LoVo (cell line): Measurements from ENCODE around the gene TUSC1.
A peak's percentile ranks its signal among the peaks of the same experiment; 100 is the strongest.
"Not testable (repeated sequence)": the region's sequence is repeated elsewhere in the genome, so short reads cannot be mapped to it uniquely, and the experiment has no call there.

Source experiments
- DNase-seq: peaks from one replicate; pipeline ENCODE4 v3.0.0-alpha.2; 2016; ENCODE audit warnings: low spot score

The TUSC1 gene

GRCh38 chr9:25678147-25678666 lies at the start of gene TUSC1:
TSS of gene TUSC1 (minus strand) at chr9:25678444. CDS start at chr9:25678312, 132 bp downstream.
- DNase-seq = no peak

DNA sequence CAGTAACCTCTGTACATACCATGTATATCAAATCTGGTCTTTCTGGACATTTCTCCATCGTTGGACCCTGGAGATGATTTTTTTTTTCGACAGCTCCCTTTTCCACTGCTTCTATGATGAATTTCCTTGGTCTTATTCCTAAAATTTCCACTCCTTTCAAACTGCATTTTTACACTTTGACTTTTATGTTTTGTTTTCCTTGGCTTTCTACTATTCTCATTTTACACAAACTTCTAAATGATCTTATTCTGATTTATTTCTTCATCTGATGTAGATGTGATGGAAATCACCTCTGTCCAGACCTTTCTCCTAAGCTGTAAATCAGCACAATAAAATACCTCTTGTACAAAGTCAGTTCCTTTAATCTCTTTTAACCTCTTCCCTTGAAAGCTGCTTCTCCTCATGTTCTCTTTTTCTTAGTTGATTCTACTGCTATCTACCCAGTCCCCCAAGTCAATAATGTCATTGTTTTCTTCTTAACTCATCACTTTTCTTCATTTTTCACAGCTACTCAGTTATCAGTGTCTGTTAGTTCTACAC lies 48.7 kb upstream of the TUSC1 start:
- DNase-seq = no peak

GRCh38 chr9:25724424-25724823 lies 46.2 kb upstream of the TUSC1 start:
- no peak for DNase-seq

- peak; percentile 23 for DNase-seq
These were observed 38.1 kb upstream of the TUSC1 start for GRCh38 chr9:25716220-25716872.

DNA sequence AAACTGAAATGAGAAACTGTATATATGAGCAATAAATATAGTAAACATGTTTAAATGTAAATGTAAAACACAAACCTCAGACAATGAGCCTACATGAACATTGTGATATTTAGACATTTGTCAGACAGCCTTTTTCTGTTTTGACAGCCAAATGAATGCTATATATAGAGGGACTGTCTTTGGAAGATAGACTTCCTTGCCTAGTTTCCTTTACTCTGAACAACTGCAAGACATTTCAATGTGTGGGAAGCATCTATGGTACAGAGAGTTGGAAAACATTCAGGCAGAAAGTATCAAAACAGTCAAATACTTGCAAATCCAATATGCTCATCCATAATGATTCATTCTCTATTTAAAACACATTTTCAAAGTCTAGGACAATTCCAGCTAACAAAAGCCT lies 31.7 kb upstream of the TUSC1 start:
- no peak for DNase-seq

- no peak for DNase-seq
These were observed 26.6 kb upstream of the TUSC1 start for GRCh38 chr9:25704800-25705199.

GRCh38 chr9:25703701-25704357 lies 25.6 kb upstream of the TUSC1 start:
- DNase-seq = no peak

GRCh38 chr9:25702536-25702935 lies 24.3 kb upstream of the TUSC1 start:
- DNase-seq = no peak

GRCh38 chr9:25700899-25701298 lies 22.7 kb upstream of the TUSC1 start:
- not testable (repeated sequence) for DNase-seq

- DNase-seq = no peak
These were observed 22.2 kb upstream of the TUSC1 start for GRCh38 chr9:25700430-25700829.

- DNase-seq = no peak
These were observed 13.5 kb upstream of the TUSC1 start for GRCh38 chr9:25691786-25692185.

DNA sequence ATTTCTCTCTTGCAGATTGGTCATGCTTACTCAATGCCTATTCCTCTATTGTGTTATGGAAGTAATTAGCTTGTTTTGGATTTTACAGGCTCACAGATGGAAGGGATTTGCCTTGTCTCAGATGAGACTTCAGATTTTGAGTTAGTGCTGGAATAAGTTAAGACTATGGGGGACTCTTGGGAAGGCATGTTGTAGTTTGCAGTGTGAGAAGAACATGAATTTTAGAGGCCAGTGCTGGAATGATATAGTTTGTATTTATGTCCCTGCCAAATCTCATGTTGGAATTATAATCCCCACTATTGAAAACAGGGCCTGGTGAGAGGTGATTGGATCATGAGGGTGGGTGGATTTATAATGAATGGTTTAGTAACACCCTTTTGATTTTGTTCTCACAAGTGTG lies 6.1 kb upstream of the TUSC1 start:
- no peak for DNase-seq

DNA sequence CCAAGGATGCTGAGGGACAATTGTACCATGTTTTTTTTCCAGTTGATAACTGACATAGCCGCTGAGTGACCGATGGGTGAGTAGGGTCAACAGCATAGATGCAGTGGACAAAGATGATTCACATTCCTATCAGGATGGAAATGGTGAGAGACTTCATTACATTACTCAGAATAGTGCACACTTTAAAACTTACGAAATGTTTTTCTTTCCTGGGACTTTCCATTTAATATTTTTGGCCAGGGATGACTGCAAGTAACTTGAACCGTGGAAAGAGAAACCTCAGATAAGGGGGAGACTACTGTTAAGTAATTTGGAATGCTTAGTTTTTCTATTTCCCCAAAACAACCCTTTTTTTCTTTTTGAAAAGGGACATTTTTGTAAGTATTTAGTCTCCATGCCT lies 3.0 kb upstream of the TUSC1 start:
- DNase-seq = no peak

- DNase-seq = no peak
These were observed 659 bp upstream of the TUSC1 start for GRCh38 chr9:25678846-25679360.

DNA sequence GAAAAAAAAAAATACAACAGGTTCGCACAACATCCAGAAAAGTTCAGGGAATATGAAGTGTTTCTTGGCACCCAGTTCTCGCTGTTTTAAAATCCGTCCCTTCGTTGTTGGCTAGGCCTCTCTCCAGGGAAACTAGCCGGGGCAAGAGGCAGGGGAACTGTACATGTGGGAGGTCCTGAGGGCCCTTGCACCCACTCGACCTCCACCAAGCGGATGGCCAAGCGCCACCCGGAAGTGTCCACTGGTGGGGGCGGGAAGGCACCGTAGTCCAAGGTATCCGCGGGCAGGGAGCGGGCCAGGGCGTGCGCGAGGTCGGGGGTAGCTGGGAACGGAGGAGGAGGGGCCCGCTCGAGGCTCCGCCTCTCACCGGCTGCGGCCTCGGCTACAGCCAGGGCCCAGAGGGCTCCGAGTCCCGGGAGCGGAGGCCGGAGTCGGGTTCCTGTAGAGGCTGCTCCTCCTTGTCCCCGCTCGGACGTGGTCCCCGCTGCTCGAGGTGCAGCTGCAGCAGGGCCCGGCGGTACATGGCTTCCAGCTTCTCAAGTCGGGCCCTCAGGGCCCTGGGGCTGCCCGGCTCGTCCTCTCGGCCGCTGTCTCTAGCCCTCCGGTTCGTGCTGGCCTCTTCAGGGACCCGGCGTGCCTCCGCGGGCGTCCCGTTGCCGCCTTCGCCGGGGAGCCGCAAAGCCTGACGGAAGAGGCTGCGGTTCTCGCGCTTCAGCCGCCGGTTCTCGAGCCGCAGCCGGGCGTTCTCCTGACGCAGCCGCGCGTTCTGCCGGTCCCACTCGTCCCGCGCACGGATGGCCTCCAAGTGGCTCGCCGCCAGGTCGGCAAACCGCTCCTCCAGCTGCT lies 720 bp downstream of the TUSC1 start:
- DNase-seq = no peak

DNA sequence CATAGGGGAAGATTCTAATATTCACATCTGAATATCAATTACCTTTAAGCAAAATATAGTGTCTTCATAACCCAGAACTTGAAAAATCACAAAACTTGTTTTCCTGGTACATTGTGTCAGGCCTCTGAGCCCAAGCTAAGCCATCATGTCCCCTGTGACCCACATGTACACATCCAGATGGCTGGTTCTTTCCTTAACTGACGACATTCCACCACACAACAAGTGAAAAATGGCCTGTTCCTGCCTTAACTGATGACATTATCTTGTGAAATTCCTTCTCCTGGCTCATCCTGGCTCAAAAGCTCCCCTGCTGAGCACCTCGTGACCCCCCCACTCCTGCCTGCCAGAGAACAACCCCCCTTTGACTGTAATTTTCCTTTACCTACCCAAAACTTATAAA lies 2.4 kb downstream of the TUSC1 start:
- DNase-seq = not testable (repeated sequence)

DNA sequence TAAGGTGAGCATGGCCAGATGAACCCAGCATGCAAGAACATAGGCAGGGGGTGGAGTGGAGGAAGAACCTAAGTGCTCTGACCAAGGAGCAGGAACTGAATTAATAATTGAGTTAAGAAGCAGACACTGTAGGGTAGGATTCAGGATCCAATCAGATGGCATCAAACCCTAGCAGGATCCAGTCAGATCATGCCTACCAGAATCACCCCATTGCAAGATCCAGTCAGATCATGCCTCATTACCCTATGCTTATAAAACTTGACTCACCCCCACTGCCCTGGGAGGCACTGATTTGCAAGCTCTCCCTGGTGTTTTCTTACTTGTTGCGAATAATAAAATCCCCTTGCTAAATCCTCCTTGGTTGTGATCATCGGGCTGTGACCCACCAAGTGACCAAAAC lies 19.7 kb downstream of the TUSC1 start:
- no peak for DNase-seq

GRCh38 chr9:25654417-25654816 lies 23.8 kb downstream of the TUSC1 start:
- DNase-seq = no peak

DNA sequence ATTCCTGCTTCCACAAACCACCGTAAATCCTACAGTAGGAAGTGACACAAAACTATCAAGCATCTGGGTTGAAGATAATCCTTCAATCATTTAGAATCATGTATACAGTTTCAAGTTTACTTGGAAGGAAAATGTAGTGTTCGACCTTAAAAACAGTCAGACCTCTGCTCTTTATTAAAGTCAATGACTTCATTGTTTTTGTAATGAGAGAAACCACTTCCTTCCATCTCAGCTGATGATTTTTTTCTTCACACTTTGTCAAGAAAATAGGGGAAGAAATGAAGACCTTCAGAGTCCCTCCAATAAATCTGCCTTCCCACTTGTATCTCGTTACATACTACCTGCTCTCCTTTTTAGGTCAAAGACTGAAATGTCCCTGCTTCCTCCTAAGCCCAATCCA lies 30.1 kb downstream of the TUSC1 start:
- no peak for DNase-seq

GRCh38 chr9:25636026-25636425 lies 42.2 kb downstream of the TUSC1 start:
- DNase-seq = no peak

GRCh38 chr9:25629231-25629630 lies 49.0 kb downstream of the TUSC1 start:
- no peak for DNase-seq
